NK-92 (cell line): ENCODE data around the gene SNRNP48.

Source experiments
- DNase-seq: peaks from one replicate; lab custom pipeline; 2025; ENCODE audit not compliant: unreplicated experiment; lab: John Stamatoyannopoulos, UW

The SNRNP48 gene

GRCh38 chr6:7559196-7559595, 30.8 kb upstream of the SNRNP48 start:
- DNase-seq = no peak

- DNase-seq = no peak
Observed at GRCh38 chr6:7559651-7560385, 30.2 kb upstream of the SNRNP48 start.

- DNase-seq = no peak
Observed at GRCh38 chr6:7561153-7561964, 28.6 kb upstream of the SNRNP48 start.

GRCh38 chr6:7562769-7563168, 27.2 kb upstream of the SNRNP48 start:
- DNase-seq = no peak

- DNase-seq = no peak
Observed at GRCh38 chr6:7566107-7566506, 23.9 kb upstream of the SNRNP48 start.

GRCh38 chr6:7566617-7567173, 23.3 kb upstream of the SNRNP48 start:
- no peak for DNase-seq

GRCh38 chr6:7568021-7568420, 22.0 kb upstream of the SNRNP48 start:
- DNase-seq = no peak

- DNase-seq = no peak
Observed at GRCh38 chr6:7569082-7569481, 20.9 kb upstream of the SNRNP48 start.

GRCh38 chr6:7572213-7572943, 17.6 kb upstream of the SNRNP48 start:
- no peak for DNase-seq

GRCh38 chr6:7574500-7574899, 15.5 kb upstream of the SNRNP48 start:
- no peak for DNase-seq

- no peak for DNase-seq
Observed at GRCh38 chr6:7578516-7578915, 11.5 kb upstream of the SNRNP48 start.

GRCh38 chr6:7578931-7579330, 11.1 kb upstream of the SNRNP48 start:
- DNase-seq = no peak

GRCh38 chr6:7579851-7580250, 10.1 kb upstream of the SNRNP48 start:
- no peak for DNase-seq

GRCh38 chr6:7580537-7580926, 9.5 kb upstream of the SNRNP48 start:
- no peak for DNase-seq

- DNase-seq = no peak
Observed at GRCh38 chr6:7580927-7581618, 8.9 kb upstream of the SNRNP48 start.

GRCh38 chr6:7585287-7585930, 4.6 kb upstream of the SNRNP48 start:
- no peak for DNase-seq

- DNase-seq = no peak
Observed at GRCh38 chr6:7587631-7588100, 2.3 kb upstream of the SNRNP48 start.

- no peak for DNase-seq
Observed at GRCh38 chr6:7588506-7588905, 1.5 kb upstream of the SNRNP48 start.

GRCh38 chr6:7589221-7589620, 777 bp upstream of the SNRNP48 start:
- no peak for DNase-seq

- no peak for DNase-seq
Observed at GRCh38 chr6:7590918-7591302, 912 bp downstream of the SNRNP48 start.
